Liver (tissue), 9 donors: ENCODE results near the gene CUX1. TPM values are rescaled to one million over a fixed set of nuclear protein-coding genes. Genes with fewer than 3 reads are reported as not detected.

Source experiments
- DNase-seq: peaks from one replicate; pipeline ENCODE4 v3.0.0-alpha.2; 2017; ENCODE audit warnings: low spot score
- H3K27ac ChIP-seq, 2 donors: one replicate each; pipeline ENCODE4 v1.7.0; 2013; ENCODE audit warnings: inconsistent platforms in 2 of 2, low read length in 2 of 2, control low read depth in 1 of 2, low read depth in 1 of 2, mild to moderate bottlenecking in 1 of 2
- H3K27me3 ChIP-seq, 4 donors: one replicate each; pipeline versions ENCODE4 v1.6.1 to v1.7.0; 2013; ENCODE audit warnings: low read length in 3 of 4, inconsistent platforms in 1 of 4, mild to moderate bottlenecking in 1 of 4, moderate library complexity in 1 of 4; ENCODE audit not compliant: control insufficient read depth in 4 of 4, insufficient read depth in 4 of 4
- H3K36me3 ChIP-seq, 4 donors: one replicate each; pipeline versions ENCODE4 v1.6.1 to v1.7.0; 2013; ENCODE audit warnings: low read length in 3 of 4, mild to moderate bottlenecking in 3 of 4, low read depth in 1 of 4, moderate library complexity in 1 of 4; ENCODE audit not compliant: control insufficient read depth in 4 of 4, insufficient read depth in 3 of 4
- H3K4me1 ChIP-seq, 4 donors: one replicate each; pipeline versions ENCODE4 v1.6.1 to v1.7.0; 2013; ENCODE audit warnings: low read length in 3 of 4, mild to moderate bottlenecking in 3 of 4, moderate library complexity in 1 of 4; ENCODE audit not compliant: control insufficient read depth in 4 of 4, insufficient read depth in 4 of 4
- H3K4me3 ChIP-seq, 3 donors: one replicate each; pipeline versions ENCODE4 v1.6.1 to v1.7.0; 2013; ENCODE audit warnings: low read length in 3 of 3, control low read depth in 1 of 3, low read depth in 1 of 3, mild to moderate bottlenecking in 1 of 3
- H3K9ac ChIP-seq, 2 donors: one replicate each; pipeline ENCODE4 v1.7.0; 2013; ENCODE audit warnings: low read length in 2 of 2, mild to moderate bottlenecking in 2 of 2, moderate library complexity in 2 of 2, control low read depth in 1 of 2, low read depth in 1 of 2
- H3K9me3 ChIP-seq, 4 donors: one replicate each; pipeline versions ENCODE4 v1.6.1 to v1.7.0; 2013; ENCODE audit warnings: low read length in 3 of 4; ENCODE audit not compliant: control insufficient read depth in 4 of 4
- ATF3 ChIP-seq: IDR thresholded peaks from 2 replicates; pipeline ENCODE4 v1.6.1; 2016; ENCODE audit warnings: antibody characterized with exemption
- CTCF ChIP-seq: fragments of 150-350 bp; IDR thresholded peaks from 2 replicates; pipeline ENCODE4 v1.5.1; 2017; ENCODE audit warnings: improper control_type of control experiment, low read depth, low read length; ENCODE audit not compliant: missing input control
- EGR1 ChIP-seq, 2 donors: IDR thresholded peaks; 2 replicates each; pipeline ENCODE4 v1.6.1; 2016 to 2018; ENCODE audit warnings: antibody characterized with exemption in 2 of 2, low read depth in 2 of 2
- FOXA1 ChIP-seq: IDR thresholded peaks from 2 replicates; pipeline ENCODE4 v1.6.1; 2016; ENCODE audit warnings: antibody characterized with exemption
- GABPA ChIP-seq, 2 donors: IDR thresholded peaks in 1 of 2; conservative IDR thresholded peaks in 1 of 2; 2 replicates each; pipeline ENCODE4 v1.6.1; 2016; ENCODE audit warnings: antibody characterized with exemption in 2 of 2, mild to moderate bottlenecking in 1 of 2, moderate library complexity in 1 of 2
- HNF4A ChIP-seq, 2 donors: conservative IDR thresholded peaks; 2 replicates each; pipeline ENCODE4 v1.6.1; 2016; ENCODE audit warnings: antibody characterized with exemption in 2 of 2, mild to moderate bottlenecking in 2 of 2
- HNF4G ChIP-seq: IDR thresholded peaks from 2 replicates; pipeline ENCODE4 v1.6.1; 2016; ENCODE audit warnings: antibody characterized with exemption
- JUND ChIP-seq, 2 donors: IDR thresholded peaks; 2 replicates each; pipeline ENCODE4 v1.6.1; 2016; ENCODE audit warnings: antibody characterized with exemption in 2 of 2
- MAX ChIP-seq: IDR thresholded peaks from 2 replicates; pipeline ENCODE4 v1.6.1; 2016; ENCODE audit warnings: antibody characterized with exemption
- NR2F2 ChIP-seq: IDR thresholded peaks from 2 replicates; pipeline ENCODE4 v1.6.1; 2016; ENCODE audit warnings: antibody characterized with exemption
- REST ChIP-seq: IDR thresholded peaks from 2 replicates; pipeline ENCODE4 v1.6.1; 2016; ENCODE audit warnings: antibody characterized with exemption, mild to moderate bottlenecking
- RXRA ChIP-seq, 2 donors: IDR thresholded peaks; 2 replicates each; pipeline ENCODE4 v1.6.1; 2017 to 2018; ENCODE audit warnings: antibody characterized with exemption in 2 of 2, mild to moderate bottlenecking in 1 of 2
- TAF1 ChIP-seq: conservative IDR thresholded peaks from 2 replicates; pipeline ENCODE4 v1.6.1; 2016; ENCODE audit warnings: antibody characterized with exemption, mild to moderate bottlenecking
- YY1 ChIP-seq: IDR thresholded peaks from 2 replicates; pipeline ENCODE4 v1.6.1; 2016; ENCODE audit warnings: antibody characterized with exemption, mild to moderate bottlenecking
- ZBTB33 ChIP-seq: IDR thresholded peaks from 2 replicates; pipeline ENCODE4 v1.6.1; 2016; ENCODE audit warnings: antibody characterized with exemption
- WGBS: extraction: QIAGEN DNeasy Blood & Tissue Kit; methylation state at CpG from one replicate; pipeline ENCODE4 v1.1.7; 2013; 5-methylcytosine and 5-hydroxymethylcytosine counted together
- polyA plus RNA-seq, 2 donors: library from polyadenylated mRNA; stranded (reverse) in 1 of 2; unstranded in 1 of 2; fragments of 200-250 nt in 1 of 2; fragments of >200 nt in 1 of 2; fragmentation: Nextera tagmentation in 1 of 2; extraction: Ambion mirVana in 1 of 2; gene quantifications; one replicate each; pipeline versions ENCODE4 v1.2.1 to v1.2.3, GENCODE V29; 2013 to 2015
- total RNA-seq, 2 donors: library from RNA; depleted of rRNA; stranded (reverse); fragments of >200 nt; gene quantifications; one replicate each; pipeline ENCODE4 v1.2.3, GENCODE V29; 2014
- donor health status: healthy.
- donor health status: healthy.
- donor health status: healthy.
- donor health status: healthy.
- donor health status: healthy.

The CUX1 gene
- total and polyA plus RNA-seq, 4 donors: 18.6 to 40.6 (median 21.4) TPM

GRCh38 chr7:102018876-102019275 is 201.4 kb downstream of the CUX1 start:
- Histone ChIP-seq H3K4me3 (no peak overlapping the region), H3K4me1 (peaks cover 0 to 12% (median under 1%) of the 10 kb centered on the region in 4 donors), H3K9ac (no peak overlapping the region), H3K36me3 (peaks cover 0 to 4% (median 0%) of the 10 kb centered on the region in 4 donors), H3K27me3 (no peaks in the 10 kb centered on the region), H3K27ac (no peak overlapping the region), H3K9me3 (no peaks in the 10 kb centered on the region)
- WGBS: 87% methylated on average over 12 of the region's 12 CpGs
- DNase-seq: no peak
- TF ChIP-seq FOXA1 (no peak), CTCF (no peak), JUND (IDR thresholded peaks at IDR 0.05) (no peak), YY1 (no peak), TAF1 (no peak), ATF3 (no peak), MAX (no peak), EGR1 (IDR thresholded peaks at IDR 0.05; ENCODE audit: low read depth in 2 of 2) (no peak), RXRA (IDR thresholded peaks at IDR 0.05) (no peak), GABPA (IDR thresholded peaks at IDR 0.05 in 1 of 2, conservative IDR thresholded peaks at IDR 0.05 in 1 of 2) (no peak), ZBTB33 (no peak), HNF4A (conservative IDR thresholded peaks at IDR 0.05) (no peak), REST (no peak)

- no peak for DNase-seq
- H3K36me3 ChIP-seq: peaks cover 0 to 4% (median 0%) of the 10 kb centered on the region in 4 donors
- H3K4me1 ChIP-seq: peaks cover 0 to 18% (median 5%) of the 10 kb centered on the region in 4 donors
- H3K9ac ChIP-seq: no peak overlapping the region
- H3K9me3 ChIP-seq: no peaks in the 10 kb centered on the region
- no peak for TF ChIP-seq MAX
- no peak for TF ChIP-seq ZBTB33
- no peak for TF ChIP-seq GABPA (IDR thresholded peaks at IDR 0.05 in 1 of 2, conservative IDR thresholded peaks at IDR 0.05 in 1 of 2)
- TF ChIP-seq YY1: no peak
- TF ChIP-seq HNF4A (conservative IDR thresholded peaks at IDR 0.05): no peak
- TF ChIP-seq JUND (IDR thresholded peaks at IDR 0.05): no peak
- TF ChIP-seq NR2F2: no peak
- TF ChIP-seq TAF1: no peak
- TF ChIP-seq CTCF: no peak
- no peak for TF ChIP-seq FOXA1
- TF ChIP-seq ATF3: no peak
- TF ChIP-seq RXRA (IDR thresholded peaks at IDR 0.05): no peak
- TF ChIP-seq HNF4G: no peak
- 97% methylated on average over 7 of the region's 7 CpGs for WGBS
- no peak overlapping the region for H3K27ac ChIP-seq
- H3K27me3 ChIP-seq: no peaks in the 10 kb centered on the region
- no peak overlapping the region for H3K4me3 ChIP-seq
Measured at GRCh38 chr7:102019461-102019860, 202.0 kb downstream of the CUX1 start.
